Osteoblast (primary cell): ENCODE data around the gene ADTRP. TPM values are rescaled to one million over a fixed set of nuclear protein-coding genes. Genes with fewer than 3 reads are reported as not detected.

Experiments
- DNase-seq: peaks from one replicate; pipeline ENCODE4 v3.0.0; 2011; ENCODE audit warnings: low spot score, mixed read lengths; ENCODE audit not compliant: insufficient read length; ENCODE audit errors: missing footprints
- H2AFZ ChIP-seq: 2 replicates; pipeline ENCODE4 v1.6.0; 2011; ENCODE audit warnings: mild to moderate bottlenecking, low read length
- H3K27ac ChIP-seq: 2 replicates; pipeline ENCODE4 v1.5.1; 2011; ENCODE audit warnings: mild to moderate bottlenecking, low read depth, low read length, moderate library complexity
- H3K27me3 ChIP-seq: 2 replicates; pipeline ENCODE4 v1.6.0; 2012; ENCODE audit warnings: mild to moderate bottlenecking, control low read depth, inconsistent platforms, low read length, moderate library complexity; ENCODE audit not compliant: insufficient read depth
- H3K36me3 ChIP-seq: 2 replicates; pipeline ENCODE4 v1.5.1; 2011; ENCODE audit warnings: mild to moderate bottlenecking, low read length, control low read depth, moderate library complexity; ENCODE audit not compliant: insufficient read depth
- H3K4me1 ChIP-seq: 2 replicates; pipeline ENCODE4 v1.5.1; 2011; ENCODE audit warnings: mild to moderate bottlenecking, low read length, control low read depth, moderate library complexity; ENCODE audit not compliant: insufficient read depth
- H3K4me2 ChIP-seq: 2 replicates; pipeline ENCODE4 v1.6.0; 2011; ENCODE audit warnings: mild to moderate bottlenecking, low read length; ENCODE audit not compliant: insufficient read depth
- H3K4me3 ChIP-seq: fragments of 200-600 bp; sonication (generic); 3 replicates; pipeline ENCODE4 v1.5.1; 2012; ENCODE audit warnings: mild to moderate bottlenecking, low read length, inconsistent platforms; ENCODE audit not compliant: insufficient read depth
- H3K79me2 ChIP-seq: 2 replicates; pipeline ENCODE4 v1.6.0; 2012; ENCODE audit warnings: mild to moderate bottlenecking, low read length, control low read depth, inconsistent platforms; ENCODE audit not compliant: insufficient read depth
- H3K9me3 ChIP-seq: 2 replicates; pipeline ENCODE4 v1.5.1; 2011; ENCODE audit warnings: low read depth, low read length, control low read depth
- H4K20me1 ChIP-seq: 2 replicates; pipeline ENCODE4 v1.6.0; 2012; ENCODE audit warnings: mild to moderate bottlenecking, low read length, control low read depth; ENCODE audit not compliant: insufficient read depth
- CTCF ChIP-seq: IDR thresholded peaks from 2 replicates; pipeline ENCODE4 v1.5.1; 2011; ENCODE audit warnings: mild to moderate bottlenecking, low read depth, low read length, moderate library complexity; ENCODE audit errors: extremely low read depth
- total RNA-seq: library from RNA; depleted of rRNA; stranded (reverse); fragments of >200 nt; gene quantifications from 2 replicates; pipeline ENCODE4 v1.2.3, GENCODE V29; 2012

The ADTRP gene
- total RNA-seq, 1 donor: 0.72 TPM

- Histone ChIP-seq H3K79me2 (no peaks in the 10 kb centered on the region), H3K27ac (no peak overlapping the region), H3K4me3 (no peak overlapping the region), H3K27me3 (no peaks in the 10 kb centered on the region), H4K20me1 (no peaks in the 10 kb centered on the region), H3K4me1 (no peaks in the 10 kb centered on the region), H3K9me3 (no peaks in the 10 kb centered on the region), H2AFZ (no peak overlapping the region), H3K36me3 (no peaks in the 10 kb centered on the region), H3K4me2 (no peak overlapping the region)
- no peak for DNase-seq
- TF ChIP-seq CTCF: no peak
Measured at GRCh38 chr6:11793277-11793676, 14.7 kb upstream of the ADTRP start.

GRCh38 chr6:11791354-11792107, 12.9 kb upstream of the ADTRP start:
- Histone ChIP-seq H3K4me1 (no peaks in the 10 kb centered on the region), H3K4me3 (no peak overlapping the region), H3K79me2 (no peaks in the 10 kb centered on the region), H3K27me3 (no peaks in the 10 kb centered on the region), H3K36me3 (no peaks in the 10 kb centered on the region), H4K20me1 (no peaks in the 10 kb centered on the region), H3K27ac (no peak overlapping the region), H2AFZ (no peak overlapping the region), H3K4me2 (no peak overlapping the region), H3K9me3 (no peaks in the 10 kb centered on the region)
- no peak for DNase-seq
- TF ChIP-seq CTCF: no peak

GRCh38 chr6:11789744-11790143, 11.1 kb upstream of the ADTRP start:
- Histone ChIP-seq H3K9me3 (no peaks in the 10 kb centered on the region), H3K27ac (no peak overlapping the region), H3K36me3 (no peaks in the 10 kb centered on the region), H4K20me1 (no peaks in the 10 kb centered on the region), H3K4me1 (no peaks in the 10 kb centered on the region), H3K79me2 (no peaks in the 10 kb centered on the region), H3K4me3 (no peak overlapping the region), H3K4me2 (no peak overlapping the region), H3K27me3 (no peaks in the 10 kb centered on the region), H2AFZ (no peak overlapping the region)
- DNase-seq: no peak
- TF ChIP-seq CTCF: no peak

- Histone ChIP-seq H3K79me2 (no peaks in the 10 kb centered on the region), H4K20me1 (no peaks in the 10 kb centered on the region)
- no peak for DNase-seq
Measured at GRCh38 chr6:11788043-11788442, 9.4 kb upstream of the ADTRP start.

More at GRCh38 chr6:11788043-11788442, 9.4 kb upstream of the ADTRP start:
- Histone ChIP-seq H3K4me3 (no peak overlapping the region), H3K4me2 (no peak overlapping the region), H3K36me3 (no peaks in the 10 kb centered on the region), H3K4me1 (no peaks in the 10 kb centered on the region), H3K27me3 (no peaks in the 10 kb centered on the region), H3K9me3 (no peaks in the 10 kb centered on the region), H2AFZ (no peak overlapping the region), H3K27ac (no peak overlapping the region)
- no peak for TF ChIP-seq CTCF
